SW 1271 (cell line): ENCODE data around the gene TIPARP.

Source experiments
- DNase-seq, 2 experiments: peaks; one replicate each; lab custom pipeline; 2025; lab: John Stamatoyannopoulos, UW

Gene TIPARP, protein sequence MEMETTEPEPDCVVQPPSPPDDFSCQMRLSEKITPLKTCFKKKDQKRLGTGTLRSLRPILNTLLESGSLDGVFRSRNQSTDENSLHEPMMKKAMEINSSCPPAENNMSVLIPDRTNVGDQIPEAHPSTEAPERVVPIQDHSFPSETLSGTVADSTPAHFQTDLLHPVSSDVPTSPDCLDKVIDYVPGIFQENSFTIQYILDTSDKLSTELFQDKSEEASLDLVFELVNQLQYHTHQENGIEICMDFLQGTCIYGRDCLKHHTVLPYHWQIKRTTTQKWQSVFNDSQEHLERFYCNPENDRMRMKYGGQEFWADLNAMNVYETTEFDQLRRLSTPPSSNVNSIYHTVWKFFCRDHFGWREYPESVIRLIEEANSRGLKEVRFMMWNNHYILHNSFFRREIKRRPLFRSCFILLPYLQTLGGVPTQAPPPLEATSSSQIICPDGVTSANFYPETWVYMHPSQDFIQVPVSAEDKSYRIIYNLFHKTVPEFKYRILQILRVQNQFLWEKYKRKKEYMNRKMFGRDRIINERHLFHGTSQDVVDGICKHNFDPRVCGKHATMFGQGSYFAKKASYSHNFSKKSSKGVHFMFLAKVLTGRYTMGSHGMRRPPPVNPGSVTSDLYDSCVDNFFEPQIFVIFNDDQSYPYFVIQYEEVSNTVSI

DNA sequence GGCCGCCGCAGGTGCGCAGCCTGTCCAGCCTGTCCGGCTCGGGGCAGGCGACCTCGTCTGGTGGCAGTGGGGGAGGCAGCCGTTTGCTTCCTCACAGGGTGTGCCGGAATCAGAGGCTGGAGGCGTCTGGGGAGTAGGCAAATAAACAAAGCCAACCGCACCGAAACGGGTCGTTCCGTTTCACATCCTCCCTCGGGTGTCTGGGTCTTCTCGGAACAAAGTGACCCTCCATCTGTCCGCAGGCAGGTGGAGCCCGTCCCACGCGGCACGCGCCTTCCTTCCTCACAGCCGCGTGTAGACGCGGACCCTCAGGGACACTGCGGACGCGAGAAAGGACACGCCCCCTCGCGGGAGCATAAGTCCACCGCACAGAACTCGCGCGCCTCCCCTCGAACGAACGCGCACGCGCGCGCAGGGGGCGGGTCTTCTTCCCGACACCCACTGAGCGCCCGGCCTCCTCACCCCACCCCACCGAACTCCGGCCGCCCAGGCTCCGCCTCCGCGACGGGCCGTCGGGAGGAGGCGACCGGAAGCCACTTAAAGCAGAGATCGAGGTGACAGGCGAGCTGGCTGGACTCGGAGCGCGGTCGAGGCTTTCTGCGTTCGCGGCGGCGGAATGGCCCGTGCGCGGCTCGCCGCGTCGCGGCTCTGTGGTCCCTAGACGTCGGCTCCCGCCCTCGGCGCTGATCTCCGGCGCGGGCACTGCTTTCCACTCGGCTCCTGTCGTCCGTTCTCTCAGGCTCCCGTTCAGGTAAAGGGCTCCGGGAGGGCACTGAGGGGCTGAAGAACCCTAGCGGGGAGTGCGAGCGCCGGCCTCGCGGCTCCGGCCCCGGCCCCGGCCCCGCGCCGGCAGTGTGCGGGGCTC, at the start of gene TIPARP:
Gene TIPARP (plus strand): TSS at position 545 of the 865 bp plus-strand sequence. CDS start 3,108 bp downstream, outside the sequence.
- peak; percentile 95 to 96 for DNase-seq

DNA sequence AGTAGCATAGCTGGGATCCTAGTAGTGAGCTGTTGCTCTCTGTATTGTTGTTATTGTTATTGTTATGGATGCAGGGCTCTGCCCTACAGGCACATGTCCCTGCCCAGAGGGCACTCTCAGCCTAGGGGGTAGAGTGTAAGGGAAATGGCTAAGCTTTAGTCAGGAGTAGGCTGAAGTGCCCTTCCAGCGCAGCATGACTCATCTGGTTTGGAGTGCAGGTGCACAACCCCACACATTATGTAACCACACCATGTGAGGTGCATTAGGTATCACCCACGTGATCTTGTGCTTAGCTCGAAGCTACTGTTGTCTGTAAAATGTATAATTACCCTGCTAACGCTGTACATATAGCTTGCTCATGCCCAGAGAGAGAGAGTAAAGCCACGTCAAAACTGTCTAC, 48.3 kb upstream of the TIPARP start:
- DNase-seq: no peak

DNA sequence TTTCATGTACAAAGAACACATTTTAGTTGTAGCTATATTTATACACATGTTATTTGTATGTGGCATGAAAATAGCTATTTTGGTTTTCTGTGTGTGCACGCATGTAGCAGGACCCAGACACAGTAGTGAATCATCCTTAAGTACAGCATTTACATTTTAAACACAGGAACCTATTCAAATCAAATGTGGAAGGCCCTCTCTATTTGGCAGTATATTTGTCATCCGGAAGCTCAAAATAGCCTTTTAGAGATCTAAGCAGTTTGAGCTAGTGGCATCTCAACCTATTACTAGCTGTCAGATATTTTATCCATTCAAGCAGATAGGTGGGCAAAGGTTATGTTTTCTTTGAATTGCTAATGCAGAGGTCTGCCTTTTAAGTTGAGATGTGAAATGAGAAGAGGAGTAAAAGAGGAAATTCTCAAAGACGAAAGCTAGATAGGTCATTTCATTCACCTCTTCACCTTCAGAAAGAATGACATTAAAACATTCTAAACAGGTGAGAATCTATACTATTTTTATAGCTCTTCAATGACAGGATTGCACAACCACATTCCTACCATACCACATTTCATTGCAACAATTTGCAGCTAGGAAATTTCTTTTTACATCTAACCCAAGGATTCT, 46.3 kb upstream of the TIPARP start:
- DNase-seq: peak in 1 of 2 experiments; percentile 26

DNA sequence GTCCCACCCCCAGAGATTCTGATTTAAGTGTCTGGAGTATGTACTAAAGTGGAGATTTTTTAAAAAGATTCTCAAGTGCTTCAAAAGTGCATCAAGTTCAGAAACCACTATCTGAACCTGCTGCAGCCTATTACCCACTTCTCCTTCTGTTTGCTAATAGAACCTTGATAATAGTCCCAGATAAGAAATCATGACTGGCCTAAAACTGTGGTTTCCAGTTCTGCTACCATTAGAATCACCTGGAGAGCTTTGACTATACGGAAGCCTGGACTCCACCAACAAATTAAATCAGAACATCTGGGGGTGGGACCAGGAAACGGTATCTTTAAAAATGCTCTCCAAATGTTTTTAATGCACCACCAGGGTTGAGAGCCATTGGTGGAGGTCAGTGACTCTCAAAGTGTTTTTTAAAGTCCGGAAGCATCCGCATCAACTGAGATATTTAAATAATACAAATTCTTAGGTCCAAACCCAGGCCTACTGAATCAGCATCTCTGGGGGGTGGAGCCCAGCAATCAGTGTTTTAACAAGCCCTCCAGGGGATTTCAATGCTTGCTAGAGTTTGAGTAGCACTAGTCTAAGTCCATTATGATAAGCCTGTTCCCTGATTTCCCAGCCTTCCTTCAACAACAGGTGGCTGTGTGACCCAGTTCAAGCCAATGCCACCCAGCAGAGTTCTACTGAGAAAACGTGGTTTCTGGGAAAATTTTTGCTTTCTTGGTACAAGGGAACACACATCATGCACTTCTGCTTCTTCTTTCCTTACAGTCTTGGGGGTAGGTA, 45.4 kb upstream of the TIPARP start:
- no peak for DNase-seq

DNA sequence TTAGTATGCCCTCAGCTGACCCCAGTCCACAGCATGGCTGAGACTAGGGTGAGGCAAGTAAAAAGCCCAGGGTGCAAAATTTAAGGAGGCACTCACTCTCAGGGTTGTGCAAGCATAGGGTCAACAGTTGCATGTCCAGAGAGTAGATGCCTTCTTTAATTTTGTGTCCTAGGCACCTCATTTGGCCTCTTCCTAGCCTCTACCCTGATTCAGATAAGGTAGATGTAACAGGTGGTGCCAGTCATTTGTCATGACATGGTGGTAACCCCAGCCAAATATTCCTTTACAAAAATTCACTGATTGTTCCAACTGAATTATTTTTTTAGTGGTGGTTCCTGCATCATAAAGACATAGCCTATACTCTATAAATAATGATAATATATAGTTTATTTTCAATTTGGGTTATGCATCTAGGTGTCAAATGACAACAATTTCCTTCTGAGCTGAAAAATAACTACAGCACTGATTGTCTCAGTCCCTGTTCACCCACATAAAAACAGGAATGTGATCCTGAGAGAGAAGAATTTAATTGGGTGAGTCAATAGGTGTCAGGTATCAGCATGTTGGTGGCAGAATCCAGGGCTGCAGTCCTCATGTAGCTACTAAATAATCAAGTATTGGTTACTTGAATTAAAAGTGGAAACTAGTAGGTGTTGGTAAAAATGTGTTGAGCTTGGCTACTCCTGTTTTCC, 44.2 kb upstream of the TIPARP start:
- DNase-seq: peak in 1 of 2 experiments; percentile 44

DNA sequence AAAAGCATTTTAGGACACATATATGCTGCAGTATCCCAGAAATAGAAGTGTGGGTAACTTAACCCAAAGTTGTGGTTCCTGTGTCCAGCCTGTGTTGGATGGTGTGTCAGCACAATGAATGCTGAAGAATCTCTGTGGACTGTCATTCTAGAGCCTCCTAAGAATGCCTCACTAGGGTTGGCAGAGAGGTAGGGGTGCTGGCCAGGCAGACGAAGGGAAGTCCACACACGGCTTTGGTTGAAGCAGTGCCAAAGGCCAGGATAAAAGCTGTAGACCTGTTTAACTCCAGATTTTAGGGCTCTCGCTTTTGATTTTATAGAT, 43.7 kb upstream of the TIPARP start:
- no peak for DNase-seq

DNA sequence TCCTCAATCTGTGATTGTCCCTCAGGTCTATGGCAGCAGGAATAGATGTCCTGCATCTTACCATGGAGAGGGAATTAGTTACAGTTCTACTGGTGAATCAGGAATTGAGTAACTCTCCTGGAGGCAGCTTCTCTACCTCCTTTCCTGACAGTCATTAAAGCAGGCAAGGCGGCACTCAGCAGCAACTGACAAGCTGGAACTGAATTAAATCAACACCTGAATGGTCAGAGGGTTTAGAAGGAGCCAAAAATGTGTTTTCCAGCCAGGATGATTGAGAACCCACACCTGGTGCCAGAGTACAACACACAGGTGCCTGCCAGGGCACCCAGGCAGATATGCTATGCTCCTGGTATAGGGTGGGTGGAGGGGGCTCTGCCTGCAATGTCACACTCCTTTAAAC, 43.1 kb upstream of the TIPARP start:
- DNase-seq: no peak

DNA sequence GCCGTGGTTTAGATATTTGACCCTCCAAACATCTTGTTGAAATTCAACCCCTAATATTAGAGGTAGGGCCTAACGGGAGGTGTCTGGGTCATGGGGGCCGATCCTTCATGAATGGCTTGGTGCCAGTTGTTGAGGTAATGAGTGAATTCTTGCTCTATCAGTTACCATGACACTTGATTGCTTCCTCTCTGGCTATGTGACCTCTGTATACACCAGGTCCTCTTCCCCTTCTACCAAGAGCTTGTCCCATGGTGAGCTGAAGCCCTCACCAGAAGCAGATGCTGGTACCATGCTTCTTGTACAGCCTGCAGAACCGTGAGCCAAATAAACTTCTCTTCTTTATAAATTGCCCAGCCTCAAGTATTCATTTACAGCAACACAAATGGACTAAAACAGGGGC, 41.8 kb upstream of the TIPARP start:
- no peak for DNase-seq

DNA sequence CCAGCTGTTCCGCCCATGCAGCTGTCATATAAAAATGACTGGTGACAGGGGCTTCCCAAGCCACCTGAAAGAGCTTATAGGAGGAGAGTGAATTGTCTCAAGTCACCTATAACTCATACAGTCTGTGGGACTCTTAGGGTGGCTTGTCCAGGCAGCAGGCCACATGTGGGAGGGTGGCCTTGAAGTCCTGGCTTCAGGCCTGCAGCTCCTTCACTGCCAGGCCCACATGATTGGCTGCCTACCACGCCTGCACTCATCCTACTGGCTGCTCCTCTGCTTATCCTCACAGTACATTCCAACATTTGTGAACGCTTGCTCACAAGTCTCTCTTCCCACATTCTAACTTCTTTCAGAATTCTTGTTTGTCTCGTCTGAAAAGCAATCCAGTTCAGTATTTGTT, 41.1 kb upstream of the TIPARP start:
- no peak for DNase-seq

DNA sequence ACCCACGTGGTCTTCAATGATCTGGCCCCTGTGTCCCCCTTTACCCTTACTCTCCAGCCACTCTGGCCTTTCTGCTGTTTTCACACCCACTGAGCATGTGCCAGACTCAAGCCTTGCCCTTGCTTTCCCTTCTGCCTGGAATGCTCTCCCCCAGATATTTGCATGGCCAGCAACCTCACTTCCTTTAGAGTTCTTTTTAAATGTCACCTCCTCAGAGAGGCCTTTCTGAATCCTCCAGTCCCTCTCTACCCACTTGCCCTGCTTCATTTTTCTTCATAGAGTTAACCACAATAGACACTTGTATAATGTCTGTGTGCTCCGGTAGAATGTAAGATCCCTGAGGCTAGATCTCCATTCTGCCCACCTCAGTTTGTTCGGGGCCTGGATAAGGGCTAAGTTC, 39.4 kb upstream of the TIPARP start:
- no peak for DNase-seq

DNA sequence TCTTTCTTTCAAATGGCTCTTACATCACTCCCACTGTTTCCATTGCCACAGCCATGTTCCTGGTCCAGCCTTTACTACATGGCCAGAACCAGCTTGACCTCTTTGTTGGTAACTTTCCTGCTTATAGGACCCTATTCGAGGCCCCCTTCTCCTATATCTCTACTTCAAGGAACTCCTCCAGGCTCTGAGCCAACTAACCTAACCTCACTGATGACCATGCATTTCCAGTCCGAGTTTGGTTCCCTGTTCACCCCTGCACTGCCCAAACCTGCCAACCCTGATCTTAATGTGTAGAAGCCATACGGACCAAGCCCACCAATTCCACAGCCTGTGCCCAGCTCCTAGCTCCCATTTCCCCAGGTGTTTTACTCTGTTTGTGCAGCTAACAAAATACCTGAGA, 38.4 kb upstream of the TIPARP start:
- no peak for DNase-seq

DNA sequence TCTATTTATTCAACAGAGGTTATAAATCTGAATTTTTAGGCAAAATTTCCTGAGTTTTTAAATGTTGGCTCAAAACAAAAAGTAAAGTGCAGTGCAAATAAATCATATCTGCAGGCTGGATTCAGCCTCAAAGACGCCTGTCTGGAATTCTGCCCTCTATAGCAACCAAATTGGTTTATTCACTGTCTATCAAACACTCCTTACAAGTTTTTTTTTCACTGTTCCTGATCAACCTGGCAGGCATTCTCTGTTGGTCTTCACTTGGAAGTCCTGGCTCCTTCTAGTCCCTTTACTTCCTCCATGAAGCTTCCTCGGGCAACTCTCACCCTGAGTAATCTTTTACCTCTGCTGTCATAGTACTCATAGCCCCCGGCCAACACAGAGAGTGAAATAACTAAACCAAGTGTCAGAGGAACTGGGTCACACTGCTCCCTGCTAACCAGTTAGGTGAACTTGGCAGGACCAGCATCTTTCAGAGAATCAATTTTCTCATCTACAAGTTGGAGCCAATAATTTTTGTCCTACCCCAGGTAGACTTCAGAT, 36.8 kb upstream of the TIPARP start:
- no peak for DNase-seq

DNA sequence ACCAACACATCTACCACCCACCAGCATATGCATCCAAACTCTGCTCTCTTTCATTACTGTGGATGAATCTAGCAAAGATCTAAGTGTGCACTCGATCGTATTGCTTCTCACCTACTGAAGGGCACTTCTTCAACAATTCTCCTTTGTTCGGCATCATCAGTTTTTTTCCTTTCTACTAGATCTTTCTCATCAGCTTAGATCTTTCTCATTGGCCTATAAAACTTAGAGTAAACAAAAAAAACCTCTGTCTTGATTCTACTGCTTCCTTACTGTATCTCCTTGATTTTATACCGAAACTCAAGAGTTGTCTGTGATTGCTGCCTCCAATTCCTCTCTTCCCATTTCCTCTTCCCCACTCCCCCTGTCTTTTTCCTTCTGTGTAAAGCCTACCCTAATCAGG, 36.1 kb upstream of the TIPARP start:
- no peak for DNase-seq

DNA sequence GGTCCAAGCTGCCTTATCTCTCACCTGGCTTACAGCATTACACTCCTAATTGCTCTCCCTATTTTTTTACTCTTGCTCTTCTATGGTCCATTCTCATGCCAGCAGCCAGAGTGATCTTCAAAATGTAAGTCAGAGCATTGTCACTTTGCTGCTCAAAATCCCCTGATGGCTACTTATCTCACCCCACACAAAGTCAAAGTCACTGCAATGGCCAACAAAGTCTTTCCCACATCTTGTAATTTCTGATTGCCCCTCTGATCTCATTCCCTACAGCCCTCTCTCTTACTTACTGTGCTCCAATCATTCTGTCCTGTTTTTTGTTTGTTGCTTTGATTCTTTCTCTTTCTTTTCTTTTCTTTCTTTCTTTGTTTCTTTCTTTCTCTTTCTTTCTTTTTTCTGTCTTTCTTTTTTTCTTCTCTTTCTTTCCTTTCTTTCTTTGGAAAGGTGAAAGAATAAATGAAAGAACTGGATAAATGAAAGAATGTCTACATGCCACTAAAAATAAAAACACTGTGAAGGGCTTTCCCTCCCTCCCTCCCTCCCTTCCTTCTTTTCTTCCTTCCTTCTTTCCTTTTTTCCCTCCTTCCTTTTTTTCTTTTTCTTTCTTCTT, 34.9 kb upstream of the TIPARP start:
- DNase-seq: no peak

DNA sequence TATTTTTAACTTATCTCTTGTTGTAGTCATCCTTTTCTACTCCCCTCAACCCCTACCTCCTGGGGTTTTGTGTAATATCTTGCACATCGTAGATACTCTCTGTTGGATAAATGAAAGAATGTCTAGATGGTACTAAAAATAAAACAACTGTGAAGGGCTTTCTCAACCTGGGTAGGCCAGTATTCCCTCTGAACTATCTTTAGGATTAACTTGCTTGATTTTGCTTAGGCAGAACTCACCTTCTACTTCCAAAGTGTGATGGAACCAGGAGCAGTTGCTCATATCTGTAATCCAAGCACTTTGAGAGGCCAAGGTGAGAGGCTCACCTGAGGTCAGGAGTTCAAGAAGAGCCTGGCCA, 32.8 kb upstream of the TIPARP start:
- no peak for DNase-seq

DNA sequence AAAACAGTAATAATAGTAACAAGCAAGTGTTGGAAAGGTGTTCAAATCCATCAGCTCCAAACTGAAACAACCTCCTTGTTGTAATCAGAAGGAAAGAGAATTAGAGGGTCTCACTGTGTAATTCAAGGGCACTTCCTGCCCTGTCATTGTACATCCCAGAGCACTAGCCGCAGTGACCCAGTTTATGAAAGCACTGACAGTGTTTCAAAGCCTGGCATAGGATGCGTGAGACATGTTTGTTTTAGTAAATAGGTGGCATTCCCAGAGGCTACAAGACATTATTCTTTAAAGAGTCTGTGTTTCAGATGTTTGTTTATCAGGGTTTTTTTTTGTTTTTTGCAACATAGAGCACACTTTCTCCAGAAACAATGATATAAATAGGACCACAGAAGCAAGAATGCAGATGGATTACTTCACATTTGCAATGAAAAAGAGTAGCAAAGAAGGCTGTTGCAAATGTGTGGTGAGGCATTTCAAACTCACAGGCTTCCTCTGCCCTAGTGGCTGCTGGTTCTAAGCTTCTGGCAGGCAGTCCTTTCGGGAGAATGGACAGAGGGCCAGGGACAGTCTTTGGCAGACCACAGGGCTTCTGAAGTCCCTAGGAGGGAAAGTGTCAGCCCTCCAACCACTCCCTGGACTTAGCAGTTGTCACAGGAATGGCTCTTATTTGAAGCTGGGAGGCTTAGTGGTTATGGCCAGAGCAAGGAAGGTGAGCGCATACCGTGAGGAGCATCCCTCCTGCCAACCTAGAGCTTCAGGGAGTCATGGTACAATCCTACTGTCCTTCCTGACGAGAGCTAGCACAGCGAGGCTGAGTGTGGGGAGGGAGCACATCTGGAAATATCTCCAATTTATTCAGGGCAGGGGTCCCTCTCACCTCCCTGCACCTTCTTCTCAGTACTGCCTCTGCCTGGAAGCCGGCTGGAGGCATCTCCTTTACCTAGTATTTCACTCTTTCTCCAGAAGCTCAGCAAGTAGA, 31.4 kb upstream of the TIPARP start:
- no peak for DNase-seq

DNA sequence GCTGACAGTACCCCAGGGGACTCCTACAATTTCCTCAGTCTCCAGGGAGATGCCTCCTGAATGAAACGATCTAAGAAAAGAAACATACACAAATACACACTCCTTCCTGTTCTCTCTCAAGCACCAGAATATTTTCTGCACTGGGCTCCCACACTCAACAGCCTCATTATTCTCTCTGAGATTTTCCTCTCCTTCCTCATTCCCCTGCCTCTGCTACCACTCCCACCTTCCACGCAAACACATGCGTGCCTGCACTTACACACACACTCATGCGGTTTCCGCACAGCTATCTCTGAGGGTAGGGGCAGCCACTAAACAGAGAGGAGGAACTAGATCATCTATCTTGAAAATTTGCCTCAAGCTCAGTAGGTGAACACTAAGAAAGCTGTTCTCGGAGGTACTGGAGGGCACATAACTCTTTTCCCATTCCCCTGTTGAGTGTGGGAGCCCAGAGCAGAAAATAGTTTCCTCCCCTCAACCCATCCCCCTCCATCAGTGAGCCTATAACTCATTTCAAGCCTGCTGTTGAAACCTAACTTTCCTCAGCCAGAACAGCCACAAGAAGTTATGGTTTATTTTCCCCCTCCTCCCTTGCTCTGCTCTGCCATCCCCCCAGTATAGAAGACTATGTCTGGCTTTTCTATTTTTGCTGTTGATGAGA, 30.5 kb upstream of the TIPARP start:
- DNase-seq: no peak

DNA sequence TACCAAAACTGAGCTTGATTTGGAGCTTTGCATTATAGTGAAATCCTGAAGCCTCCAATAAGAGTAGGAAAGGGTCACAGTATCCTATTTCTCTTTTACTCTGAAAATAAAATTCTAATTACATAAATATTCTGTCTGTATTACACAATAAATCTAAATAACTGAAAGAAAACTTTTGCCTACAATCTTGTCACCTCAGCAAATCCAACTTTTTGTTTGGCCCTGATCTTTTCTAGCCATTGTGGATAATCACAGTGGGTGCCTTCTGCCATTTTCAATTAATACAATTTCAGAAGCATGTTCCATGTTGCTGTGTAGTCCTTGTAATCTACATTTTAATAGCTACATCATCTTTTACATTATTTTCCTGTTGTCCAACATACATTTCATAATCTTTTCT, 29.4 kb upstream of the TIPARP start:
- no peak for DNase-seq

DNA sequence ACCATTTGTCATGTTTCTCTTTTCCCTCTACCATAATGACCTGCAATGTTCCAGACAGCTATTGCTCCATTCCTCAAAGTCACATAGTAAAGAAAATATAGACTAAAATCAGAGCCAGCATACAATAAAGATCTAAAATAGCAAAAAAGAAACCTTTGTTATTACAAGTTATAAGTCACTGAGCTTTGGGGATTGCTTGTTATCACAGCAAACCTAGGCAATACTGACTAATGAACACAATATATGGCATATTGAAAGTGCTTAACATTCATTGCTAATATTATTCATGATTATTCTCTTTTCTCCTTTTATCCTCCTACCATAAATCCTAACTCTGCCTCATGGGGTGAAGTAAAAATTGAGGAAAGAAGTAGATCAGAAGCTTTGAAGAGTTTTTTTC, 27.4 kb upstream of the TIPARP start:
- no peak for DNase-seq
